ENCODE data around the gene KCTD2.

Gene KCTD2

GRCh38 chr17:75094871-75095399, 47.9 kb downstream of the KCTD2 start:
- H3K4me3 ChIP-seq (ENCODE audit: low read depth, low read length): no peak overlapping the region
- TF ChIP-seq CTCF (conservative IDR thresholded peaks at IDR 0.05; ENCODE audit: low read depth, low read length): no peak
- DNase-seq (ENCODE audit: low read depth): no peak

GRCh38 chr17:75096082-75096625, 49.1 kb downstream of the KCTD2 start:
- no peak overlapping the region for H3K4me3 ChIP-seq (ENCODE audit: low read depth, low read length)
- no peak for TF ChIP-seq CTCF (conservative IDR thresholded peaks at IDR 0.05; ENCODE audit: low read depth, low read length)
- DNase-seq (ENCODE audit: low read depth): peak; percentile 63

- TF ChIP-seq CTCF (conservative IDR thresholded peaks at IDR 0.05; ENCODE audit: low read depth, low read length): no peak
- no peak for DNase-seq (ENCODE audit: low read depth)
- no peak overlapping the region for H3K4me3 ChIP-seq (ENCODE audit: low read depth, low read length)
Measured at GRCh38 chr17:75097865-75098264, 50.8 kb downstream of the KCTD2 start.

- H3K4me3 ChIP-seq (ENCODE audit: low read depth, low read length): no peak overlapping the region
- DNase-seq (ENCODE audit: low read depth): no peak
- no peak for TF ChIP-seq CTCF (conservative IDR thresholded peaks at IDR 0.05; ENCODE audit: low read depth, low read length)
Measured at GRCh38 chr17:75098861-75099260, 51.8 kb downstream of the KCTD2 start.

- DNase-seq (ENCODE audit: low read depth): no peak
- no peak for TF ChIP-seq CTCF (conservative IDR thresholded peaks at IDR 0.05; ENCODE audit: low read depth, low read length)
- no peak overlapping the region for H3K4me3 ChIP-seq (ENCODE audit: low read depth, low read length)
Measured at GRCh38 chr17:75099881-75100595, 53.0 kb downstream of the KCTD2 start.

GRCh38 chr17:75102385-75102821, 55.4 kb downstream of the KCTD2 start:
- H3K4me3 ChIP-seq (ENCODE audit: low read depth, low read length): no peak overlapping the region
- TF ChIP-seq CTCF (conservative IDR thresholded peaks at IDR 0.05; ENCODE audit: low read depth, low read length): no peak
- DNase-seq (ENCODE audit: low read depth): no peak
